GM19099 (cell line): Measurements from ENCODE around the gene RNF144A.

Experiments used
- POLR2A ChIP-seq: IDR thresholded peaks from 3 replicates; pipeline ENCODE4 v1.6.1; 2011; ENCODE audit warnings: low read depth; ENCODE audit not compliant: insufficient read length; ENCODE audit errors: extremely low read depth

The RNF144A gene, protein sequence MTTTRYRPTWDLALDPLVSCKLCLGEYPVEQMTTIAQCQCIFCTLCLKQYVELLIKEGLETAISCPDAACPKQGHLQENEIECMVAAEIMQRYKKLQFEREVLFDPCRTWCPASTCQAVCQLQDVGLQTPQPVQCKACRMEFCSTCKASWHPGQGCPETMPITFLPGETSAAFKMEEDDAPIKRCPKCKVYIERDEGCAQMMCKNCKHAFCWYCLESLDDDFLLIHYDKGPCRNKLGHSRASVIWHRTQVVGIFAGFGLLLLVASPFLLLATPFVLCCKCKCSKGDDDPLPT

DNA sequence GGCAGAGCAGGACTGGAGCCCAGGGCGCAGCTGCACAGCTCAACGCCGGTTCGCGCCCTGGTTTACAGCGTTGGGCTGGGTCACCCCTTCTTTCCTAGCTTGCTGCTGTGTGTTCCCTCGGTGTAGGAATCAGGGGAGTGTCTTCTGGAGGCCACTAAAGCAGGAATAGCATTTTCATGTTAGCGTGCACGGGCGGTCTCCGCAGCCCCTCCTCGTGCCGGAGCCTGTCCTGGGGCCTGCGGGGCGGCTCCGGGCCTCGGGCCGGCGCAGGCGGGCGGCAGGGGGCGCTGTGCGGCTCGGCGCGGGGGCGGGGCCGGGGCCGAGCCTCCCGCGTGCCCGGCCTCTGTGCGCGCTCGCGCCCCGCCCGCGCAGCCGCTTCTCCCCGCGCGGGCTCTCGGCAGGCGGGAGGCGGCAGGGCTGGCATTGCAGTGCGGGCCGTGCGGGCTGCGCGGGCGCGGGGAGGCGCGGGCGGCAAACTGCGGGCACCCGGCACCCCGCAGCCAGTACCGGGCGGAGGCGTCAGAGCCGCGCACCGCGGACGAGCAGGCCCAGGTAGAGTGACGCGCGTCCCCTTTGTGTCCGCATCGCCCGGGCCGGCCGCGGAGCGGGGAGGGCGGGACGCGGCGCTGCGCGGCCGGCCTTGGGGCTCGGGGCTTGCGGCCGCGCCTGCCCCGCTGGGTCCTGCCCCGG lies at the start of gene RNF144A:
TSS of gene RNF144A (plus strand) at position 342 of the 690 bp plus-strand sequence. CDS start 79,515 bp downstream, outside the sequence.
- no peak for TF ChIP-seq POLR2A

DNA sequence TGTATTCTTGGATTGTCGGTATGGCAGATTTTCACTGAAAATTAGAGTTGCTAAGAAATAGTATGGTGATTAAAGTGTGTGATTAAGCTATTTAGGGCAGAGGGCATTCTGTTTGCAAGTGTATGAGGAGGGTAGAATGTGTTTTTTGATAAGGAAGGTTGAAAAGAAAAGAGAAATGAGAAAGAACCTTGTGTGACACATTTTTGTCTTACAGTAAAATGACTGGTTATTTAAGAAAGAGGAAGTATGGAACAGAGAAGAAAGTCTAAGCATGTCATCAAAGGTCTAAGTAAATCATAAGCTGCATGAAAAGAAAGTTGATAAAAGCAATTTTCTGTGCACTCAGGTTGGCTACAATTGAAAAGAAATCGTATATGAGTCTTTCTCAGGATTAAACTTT lies 44.8 kb upstream of the RNF144A start:
- TF ChIP-seq POLR2A, result no peak

DNA sequence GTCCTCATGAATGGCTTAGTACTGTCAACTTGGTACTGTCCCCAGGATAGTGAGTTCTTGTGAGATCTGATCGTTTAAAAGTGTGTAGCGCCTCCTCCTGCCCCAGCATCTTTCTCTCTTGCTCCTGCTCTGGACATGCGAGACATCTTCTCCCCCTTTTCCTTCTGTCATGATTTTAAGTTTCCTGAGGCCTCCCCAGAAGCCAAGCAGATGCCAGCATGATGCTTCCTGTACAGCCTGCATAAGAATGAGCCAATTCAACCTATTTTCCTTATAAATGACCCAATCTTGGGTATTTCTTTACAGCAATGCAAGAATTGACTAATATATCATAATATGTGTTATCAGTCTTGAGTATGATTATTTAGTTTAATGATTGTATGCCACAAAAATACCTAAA lies 43.2 kb upstream of the RNF144A start:
- no peak for TF ChIP-seq POLR2A

DNA sequence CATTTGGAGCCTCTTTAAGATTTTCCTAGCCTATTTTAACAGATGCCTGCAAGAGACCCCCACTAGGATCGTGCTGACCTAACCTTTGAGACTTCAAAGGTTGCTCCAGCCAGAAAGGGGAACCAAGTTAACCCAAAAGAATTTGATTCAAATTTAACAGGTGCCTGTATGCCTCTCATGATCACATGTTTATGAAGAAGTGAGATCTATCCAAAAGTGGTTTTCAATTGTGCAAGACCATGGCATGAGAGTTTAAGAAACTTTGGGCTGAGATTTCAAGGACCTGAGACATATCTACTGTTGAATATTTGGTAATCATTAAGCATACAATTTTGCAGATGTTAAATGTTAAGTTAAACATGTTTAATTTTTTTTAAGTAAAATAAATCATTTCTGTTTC lies 40.9 kb upstream of the RNF144A start:
- TF ChIP-seq POLR2A, result no peak

DNA sequence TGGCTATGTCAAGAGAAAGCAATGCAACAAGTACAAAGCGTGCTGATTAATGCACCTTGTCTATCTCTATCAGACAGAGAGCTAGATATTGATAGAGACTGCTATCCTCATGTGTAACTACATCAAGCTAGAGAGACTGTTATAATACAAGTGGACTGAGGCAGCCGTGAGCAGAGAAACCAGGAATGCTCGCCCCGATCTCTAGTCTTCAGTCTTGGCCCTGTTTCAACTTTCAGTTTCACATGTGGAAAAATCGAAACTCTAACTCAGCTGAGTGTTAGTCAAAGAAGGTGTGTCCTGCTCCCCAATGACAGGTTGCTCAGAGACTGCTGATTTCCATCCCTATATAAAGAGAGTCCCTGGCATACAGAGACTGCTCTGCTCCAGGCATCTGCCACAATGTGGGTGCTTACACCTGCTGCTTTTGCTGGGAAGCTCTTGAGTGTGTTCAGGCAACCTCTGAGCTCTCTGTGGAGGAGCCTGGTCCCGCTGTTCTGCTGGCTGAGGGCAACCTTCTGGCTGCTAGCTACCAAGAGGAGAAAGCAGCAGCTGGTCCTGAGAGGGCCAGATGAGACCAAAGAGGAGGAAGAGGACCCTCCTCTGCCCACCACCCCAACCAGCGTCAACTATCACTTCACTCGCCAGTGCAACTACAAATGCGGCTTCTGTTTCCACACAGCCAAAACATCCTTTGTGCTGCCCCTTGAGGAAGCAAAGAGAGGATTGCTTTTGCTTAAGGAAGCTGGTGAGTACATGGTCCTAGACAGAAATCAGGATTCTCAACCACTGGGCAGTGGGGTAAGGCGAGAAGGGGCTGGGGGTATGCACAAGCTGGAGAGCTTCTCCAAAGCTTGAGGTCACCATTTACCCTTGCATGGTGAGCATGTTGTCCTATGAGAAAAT lies 39.6 kb upstream of the RNF144A start, which contains the start of gene RSAD2:
TSS of gene RSAD2 (plus strand) at position 376 of the 903 bp plus-strand sequence. CDS start at position 400, 24 bp downstream.
- TF ChIP-seq POLR2A, result no peak

DNA sequence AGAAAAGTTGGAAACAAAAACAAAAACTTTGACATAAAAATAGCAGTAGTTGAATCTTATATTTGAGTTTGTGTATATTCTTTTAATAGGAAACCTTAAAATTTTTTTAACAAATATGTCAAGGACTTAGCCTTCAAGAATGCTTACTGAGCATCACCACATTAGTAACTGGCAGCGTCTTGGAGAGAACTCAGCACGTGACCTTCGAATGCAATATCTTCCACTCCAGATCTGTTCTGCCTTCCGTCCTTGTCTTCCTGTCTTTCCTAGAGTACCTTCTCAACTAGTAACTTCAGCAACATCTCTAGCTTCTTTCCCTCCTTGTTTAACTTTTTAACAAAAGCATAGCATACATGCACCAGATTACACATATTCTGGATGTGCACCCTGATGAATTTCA lies 38.7 kb upstream of the RNF144A start:
- TF ChIP-seq POLR2A, result no peak

DNA sequence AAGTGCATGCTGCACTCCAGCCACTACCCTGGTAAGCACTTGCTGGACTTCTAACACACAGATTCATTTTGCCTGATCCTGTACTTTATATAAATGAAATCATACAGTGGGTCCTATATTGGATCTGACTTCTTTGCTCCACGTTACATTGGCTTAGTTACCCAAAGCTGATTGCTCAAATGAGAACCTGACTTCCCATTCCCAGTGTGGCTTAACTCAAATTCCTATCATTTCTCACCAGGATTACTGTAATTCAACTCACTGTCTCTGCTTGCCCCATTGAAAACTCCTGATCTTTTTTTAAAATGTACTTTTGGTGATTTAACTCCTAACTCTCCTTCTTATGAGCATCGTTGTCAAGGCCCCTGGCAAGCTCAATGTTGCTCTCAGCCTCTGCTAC lies 38.2 kb upstream of the RNF144A start:
- no peak for TF ChIP-seq POLR2A

DNA sequence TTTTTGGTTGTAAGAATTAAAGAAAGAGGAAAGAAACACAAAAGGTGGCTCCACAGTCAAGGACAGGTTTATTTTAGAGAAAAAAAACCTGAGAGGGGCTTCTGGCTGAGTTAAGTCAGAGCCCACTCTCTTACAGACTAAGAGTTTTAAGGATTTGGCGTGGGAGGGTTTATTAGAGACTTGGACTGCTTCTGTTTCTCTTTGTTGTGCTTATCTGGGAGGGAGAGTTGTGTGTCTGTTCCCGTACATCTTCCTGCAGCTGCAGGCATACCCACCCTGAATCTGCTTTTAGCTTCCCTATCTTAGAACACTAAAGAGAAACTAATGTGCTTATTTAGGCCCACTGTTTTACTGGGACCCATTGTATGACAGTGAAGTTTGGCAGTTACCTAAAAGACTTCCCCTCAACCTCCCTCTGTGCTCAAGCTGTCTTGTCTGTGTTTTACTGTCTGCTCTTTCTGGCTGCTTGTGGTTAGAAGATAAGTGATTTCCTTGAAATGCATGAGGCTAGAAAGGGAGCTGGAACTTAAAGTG lies 36.9 kb upstream of the RNF144A start:
- no peak for TF ChIP-seq POLR2A

DNA sequence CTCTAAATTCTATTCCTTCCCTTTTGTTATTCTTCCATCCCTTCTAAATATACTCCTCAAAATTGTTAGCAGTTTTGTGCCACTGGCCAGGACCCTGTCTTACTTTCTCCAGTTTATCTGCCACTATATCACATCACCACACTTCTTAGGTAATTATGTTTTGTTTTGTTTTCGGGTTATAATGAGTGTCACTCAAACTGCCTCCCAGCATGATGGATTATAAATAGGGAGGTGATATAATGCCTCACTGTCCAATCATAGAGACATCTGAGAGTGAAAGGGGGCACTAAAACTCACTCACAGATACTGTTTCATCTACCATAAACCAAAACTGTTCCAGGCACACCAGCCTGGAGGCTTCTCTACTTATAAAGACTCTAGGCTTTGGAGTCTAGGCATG lies 36.2 kb upstream of the RNF144A start:
- no peak for TF ChIP-seq POLR2A

DNA sequence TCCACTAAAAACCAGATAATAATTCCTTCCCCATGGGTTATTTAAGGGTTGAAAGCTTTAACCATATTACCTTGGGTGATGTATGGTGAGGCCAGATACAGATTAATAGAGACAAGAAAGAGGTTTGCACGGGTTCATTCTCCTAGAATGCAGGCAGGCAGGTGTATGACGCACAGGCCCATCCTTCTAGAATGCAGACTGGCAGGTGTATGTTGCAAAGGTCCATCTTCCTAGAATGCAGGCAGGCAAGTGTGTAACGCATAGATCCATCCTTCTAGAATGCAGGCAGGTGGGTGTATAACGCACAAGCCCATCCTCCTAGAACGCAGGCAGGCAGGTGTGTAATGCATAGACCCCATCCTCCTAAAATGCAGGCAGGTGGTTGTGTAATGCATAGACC lies 35.7 kb upstream of the RNF144A start:
- no peak for TF ChIP-seq POLR2A

DNA sequence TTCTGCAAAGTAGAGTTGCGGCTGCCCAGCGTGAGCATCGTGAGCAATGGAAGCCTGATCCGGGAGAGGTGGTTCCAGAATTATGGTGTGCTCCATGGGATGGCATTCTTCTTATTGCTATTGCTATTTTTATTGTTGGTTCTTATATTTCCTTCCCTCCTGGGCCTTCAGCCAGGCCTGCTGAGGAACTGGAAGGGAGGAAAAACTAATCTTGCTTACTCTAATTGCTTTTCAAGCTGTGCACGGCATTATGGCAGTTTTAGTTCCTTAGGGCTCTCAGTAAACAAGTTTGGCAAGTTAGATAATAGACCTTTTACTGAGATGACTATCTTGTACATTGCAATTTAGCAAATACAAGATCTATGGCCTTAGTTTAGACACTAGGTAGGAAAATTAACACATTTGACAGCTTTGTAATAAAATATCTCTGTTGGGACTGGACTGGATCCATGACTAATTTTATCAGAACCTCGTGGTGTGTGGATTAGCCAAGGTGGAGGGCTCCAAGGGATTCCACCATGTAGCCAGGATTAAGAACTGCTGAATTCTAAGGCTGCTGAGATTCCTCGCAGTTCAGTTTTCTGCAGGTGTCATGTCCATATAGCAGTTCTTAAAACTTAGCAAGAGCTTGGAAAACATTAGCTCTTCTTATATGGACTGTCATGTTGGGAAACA lies 33.6 kb upstream of the RNF144A start:
- no peak for TF ChIP-seq POLR2A

DNA sequence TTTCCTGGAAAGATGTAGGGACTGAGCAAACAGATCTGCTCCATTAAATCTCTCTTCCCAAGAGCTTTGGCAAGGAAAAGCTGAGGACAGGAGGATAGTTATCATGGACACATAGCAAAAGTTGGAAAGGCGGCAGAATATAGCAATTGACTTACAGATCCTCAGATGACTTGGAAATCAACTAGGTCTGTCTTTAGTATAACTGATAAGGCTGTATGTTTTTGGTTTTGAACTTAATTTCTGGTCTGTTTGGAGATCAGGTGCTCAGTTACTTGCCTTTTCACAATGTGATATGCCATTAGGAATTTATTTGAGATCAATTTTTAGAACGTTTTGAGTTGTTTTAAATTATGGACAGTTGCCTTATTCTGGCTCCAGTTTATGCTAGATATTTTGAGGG lies 31.7 kb upstream of the RNF144A start:
- TF ChIP-seq POLR2A, result no peak

DNA sequence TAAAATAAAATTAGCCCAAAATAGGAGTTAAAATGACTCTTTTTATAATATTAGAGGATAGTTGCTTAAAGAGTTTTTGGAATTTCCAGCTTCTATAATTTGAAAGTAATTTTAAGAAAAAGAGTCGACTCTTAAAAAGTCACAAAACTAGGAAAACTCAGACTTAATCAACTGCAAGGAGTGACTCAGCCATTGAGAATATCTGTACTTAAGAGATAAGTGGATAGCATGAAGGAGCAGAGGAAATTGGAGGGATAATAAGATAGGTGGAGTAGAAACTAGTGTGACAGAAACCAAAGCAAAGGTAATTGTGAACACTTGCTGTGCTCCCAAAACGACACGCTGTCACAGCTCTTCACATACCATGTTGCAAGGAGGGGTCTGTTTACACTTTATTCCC lies 31.2 kb upstream of the RNF144A start:
- no peak for TF ChIP-seq POLR2A

DNA sequence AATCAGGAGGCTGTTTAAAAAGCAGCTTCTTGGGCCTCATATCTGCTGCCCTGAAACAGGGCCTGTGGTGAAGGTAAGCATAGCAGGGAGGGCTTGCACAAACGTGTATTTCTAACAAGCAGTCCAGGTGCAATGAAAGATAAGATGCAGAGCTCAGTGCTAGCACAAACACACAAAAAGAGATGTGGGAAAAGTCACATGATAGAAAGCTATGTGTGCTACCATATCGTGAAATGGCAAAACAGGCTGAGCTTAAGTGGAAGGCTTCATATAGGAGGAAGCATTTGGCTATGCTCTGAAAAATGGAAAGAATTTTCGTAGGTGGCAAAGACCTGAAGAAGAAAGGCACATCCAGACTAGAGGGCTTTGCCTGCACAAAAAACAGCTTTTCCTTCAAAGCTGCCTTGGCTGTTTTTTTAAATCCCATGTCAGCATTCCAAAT lies 29.4 kb upstream of the RNF144A start:
- no peak for TF ChIP-seq POLR2A
